Endothelial cell of umbilical vein (primary cell): ENCODE data around the gene TOP2B. TPM values are rescaled to one million over a fixed set of nuclear protein-coding genes. Genes with fewer than 3 reads are reported as not detected.

ENCODE experiments used
- BruUV-seq: library from RNA; stranded (reverse); fragments of 400-500 nt; replicated peaks from 2 replicates; lab custom pipeline; 2021; lab: Mats Ljungman, UMichigan
- CTCF ChIA-PET: fragments of 300-600, 350-600 bp; sonication (Branson Sonifier 250); formaldehyde crosslinking; loops from one replicate; lab custom pipeline; 2021; ENCODE audit warnings: antibody characterized with exemption, inconsistent platforms; lab: Charles Lee
- POLR2A ChIA-PET: fragments of 300-600, 350-600 bp; sonication (Branson Sonifier 250); formaldehyde crosslinking; loops from one replicate; lab custom pipeline; 2021; ENCODE audit warnings: antibody characterized with exemption, inconsistent platforms; lab: Charles Lee
- DNase-seq: peaks from one replicate; pipeline ENCODE4 v3.0.0-alpha.2; 2011; ENCODE audit warnings: low read depth, low spot score
- FAIRE-seq: peaks from 2 replicates; lab custom pipeline; 2011; peaks lifted over from hg19 to GRCh38; lab: Jason Lieb, UNC
- H2AFZ ChIP-seq: 2 replicates; pipeline ENCODE4 v1.6.0; 2012; ENCODE audit warnings: low read depth, low read length, control low read depth, inconsistent platforms
- H3K27ac ChIP-seq: 2 replicates; pipeline ENCODE4 v1.5.1; 2011; ENCODE audit warnings: low read depth, mild to moderate bottlenecking, control low read depth, low read length, moderate library complexity; ENCODE audit not compliant: insufficient read depth
- H3K27me3 ChIP-seq, 2 experiments: 2 replicates each; pipeline versions ENCODE4 v1.6.0 to v1.6.1; 2011; ENCODE audit warnings: low read length in 2 of 2, mixed read lengths in 1 of 2; ENCODE audit not compliant: control insufficient read depth in 2 of 2, insufficient read depth in 2 of 2
- H3K36me3 ChIP-seq, 2 experiments: 2 replicates in 1 of 2; 3 replicates in 1 of 2; pipeline ENCODE4 v1.5.1; 2011; ENCODE audit warnings: low read length in 2 of 2, mild to moderate bottlenecking in 1 of 2, moderate library complexity in 1 of 2; ENCODE audit not compliant: control insufficient read depth in 2 of 2, insufficient read depth in 2 of 2; ENCODE audit errors: extremely low read depth in 1 of 2
- H3K4me1 ChIP-seq: 3 replicates; pipeline ENCODE4 v1.5.1; 2011; ENCODE audit warnings: mild to moderate bottlenecking, low read length; ENCODE audit not compliant: control insufficient read depth, insufficient read depth; ENCODE audit errors: extremely low read depth
- H3K4me2 ChIP-seq: 2 replicates; pipeline ENCODE4 v1.6.1; 2011; ENCODE audit warnings: low read length, control low read depth, mixed read lengths; ENCODE audit not compliant: insufficient read depth
- H3K4me3 ChIP-seq, 3 experiments: fragments of 200-600 bp in 1 of 3; sonication (generic), shearing (Covaris generic) in 1 of 3; replicated peaks in 1 of 3; 2 replicates each; pipeline ENCODE4 v1.5.1; 2011 to 2016; ENCODE audit warnings: control low read depth in 3 of 3, low read length in 3 of 3, mild to moderate bottlenecking in 2 of 3, inconsistent platforms in 1 of 3, low read depth in 1 of 3, moderate library complexity in 1 of 3; ENCODE audit not compliant: insufficient read depth in 1 of 3
- H3K79me2 ChIP-seq: 2 replicates; pipeline ENCODE4 v1.6.0; 2012; ENCODE audit warnings: low read length, inconsistent platforms; ENCODE audit not compliant: control insufficient read depth, insufficient read depth
- H3K9ac ChIP-seq: replicated peaks from 2 replicates; pipeline ENCODE3; 2011; ENCODE audit warnings: low read length, control low read depth; ENCODE audit not compliant: insufficient read depth; ENCODE audit errors: extremely low read depth
- H3K9me1 ChIP-seq: replicated peaks from 3 replicates; pipeline ENCODE4 v1.6.0; 2011; ENCODE audit warnings: mild to moderate bottlenecking, low read length; ENCODE audit not compliant: control insufficient read depth, insufficient read depth; ENCODE audit errors: extremely low read depth
- H3K9me3 ChIP-seq: replicated peaks from 2 replicates; pipeline ENCODE4 v1.5.1; 2012; ENCODE audit warnings: low read length, inconsistent platforms; ENCODE audit not compliant: control insufficient read depth, insufficient read depth
- H4K20me1 ChIP-seq: replicated peaks from 2 replicates; pipeline ENCODE3; 2011; ENCODE audit warnings: mild to moderate bottlenecking, low read length; ENCODE audit not compliant: control insufficient read depth, insufficient read depth; ENCODE audit errors: extremely low read depth
- EZH2 ChIP-seq: IDR thresholded peaks from 2 replicates; pipeline ENCODE4 v1.6.1; 2012; ENCODE audit warnings: borderline replicate concordance, low read depth, mild to moderate bottlenecking, moderate library complexity, low read length, inconsistent platforms; ENCODE audit not compliant: severe bottlenecking
- FOS ChIP-seq: IDR thresholded peaks from 2 replicates; pipeline ENCODE4 v1.6.1; 2011; ENCODE audit warnings: mild to moderate bottlenecking, low read length, moderate library complexity, borderline replicate concordance; ENCODE audit not compliant: insufficient read depth
- GATA2 ChIP-seq: IDR thresholded peaks from 2 replicates; pipeline ENCODE4 v1.7.0; 2011; ENCODE audit warnings: low read depth, mild to moderate bottlenecking, moderate library complexity, mixed read lengths, low read length; ENCODE audit not compliant: insufficient read length, insufficient read depth
- JUN ChIP-seq: IDR thresholded peaks from 2 replicates; pipeline ENCODE4 v1.6.1; 2011; ENCODE audit warnings: borderline replicate concordance, low read depth; ENCODE audit not compliant: insufficient read length, insufficient read depth
- MYC ChIP-seq: IDR thresholded peaks from one replicate; pipeline ENCODE4 v1.6.1; 2011; ENCODE audit warnings: mild to moderate bottlenecking, low read depth, low read length
- POLR2A ChIP-seq: IDR thresholded peaks from 2 replicates; pipeline ENCODE4 v1.6.1; 2012; ENCODE audit warnings: low read depth, mild to moderate bottlenecking, control low read depth, low read length
- POLR2AphosphoS5 ChIP-seq: IDR thresholded peaks from 2 replicates; pipeline ENCODE4 v1.6.1; 2012; ENCODE audit warnings: low read depth, mild to moderate bottlenecking, control low read depth, low read length, moderate library complexity; ENCODE audit not compliant: insufficient read depth
- dilution Hi-C: fragments of 300-500 bp; cut with MboI; formaldehyde crosslinking; loops from one replicate; pipeline ENCODE4 v1.15.0; 2019; ENCODE audit warnings: low sequenced_read_pairs; ENCODE audit not compliant: extremely low pct_ligation_motif_present
- intact Hi-C: fragments of 100-400 bp; cut with micrococcal nuclease; formaldehyde crosslinking; loops from one replicate; pipeline ENCODE4 v1.10.0; 2022
- polyA plus RNA-seq, 4 experiments: library from polyadenylated mRNA; depleted of rRNA in 3 of 4; stranded (reverse) in 3 of 4; unstranded in 1 of 4; fragments of >200 nt; gene quantifications; 2 replicates each; pipeline versions ENCODE4 v1.2.1 to v1.2.3, GENCODE V29; 2011 to 2012; ENCODE audit warnings: missing spikeins in 1 of 4
- total RNA-seq: library from RNA; stranded (reverse); gene quantifications from 2 replicates; pipeline ENCODE4 v1.2.3, GENCODE V29; 2021
- TF ChIP-seq, protein P1 (sequence below): IDR thresholded peaks from 2 replicates; pipeline ENCODE4 v1.6.1; 2011; ENCODE audit not compliant: insufficient read depth, insufficient read length
- TF ChIP-seq, protein P2 (sequence below), 2 donors: IDR thresholded peaks; 1 replicate in 1 of 2; 2 replicates in 1 of 2; pipeline ENCODE4 v1.5.1; 2011; ENCODE audit warnings: low read length in 2 of 2, mild to moderate bottlenecking in 2 of 2, moderate library complexity in 2 of 2, control low read depth in 1 of 2, inconsistent platforms in 1 of 2, low read depth in 1 of 2; ENCODE audit not compliant: insufficient read depth in 1 of 2; ENCODE audit errors: extremely low read depth in 1 of 2

The TOP2B gene
- total and polyA plus RNA-seq, 2 donors (not counting 3 experiments of a cell fraction or from before 2014, with no cell fraction given), result 20.4 to 98.9 TPM

DNA sequence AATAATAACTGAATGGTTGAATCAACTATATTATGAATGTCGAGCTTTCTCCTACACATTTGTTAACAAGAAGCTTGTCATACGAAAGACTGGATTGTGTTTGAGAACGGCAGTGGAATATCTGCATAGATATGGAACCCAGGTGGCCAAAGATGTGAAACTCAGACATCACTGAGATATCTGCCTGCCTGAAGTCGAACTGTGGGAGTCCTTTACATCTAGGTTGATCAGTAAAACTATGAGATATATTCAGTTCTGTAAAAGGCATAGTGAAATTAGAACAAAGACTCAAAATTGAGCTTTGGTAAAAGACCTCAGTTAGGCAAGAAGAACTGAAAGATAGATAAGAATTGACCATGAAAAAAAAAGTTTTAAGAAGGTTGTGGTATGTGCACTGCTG, 41.5 kb upstream of the TOP2B start:
- no peaks in the 10 kb centered on the region for H3K4me1 ChIP-seq
- H4K20me1 ChIP-seq, result no peaks in the 10 kb centered on the region
- BruUV-seq, result no TSS peak
- H3K36me3 ChIP-seq, result no peaks in the 10 kb centered on the region
- intact Hi-C loops (no loop called here), dilution Hi-C loops (no loop called here)
- no peak overlapping the region for H3K27ac ChIP-seq
- H3K79me2 ChIP-seq, result no peaks in the 10 kb centered on the region
- DNase-seq, result no peak
- H3K9me3 ChIP-seq, result no peaks in the 10 kb centered on the region
- no peak for FAIRE-seq
- no peak for TF ChIP-seq POLR2AphosphoS5
- H3K4me2 ChIP-seq, result no peak overlapping the region
- no peak overlapping the region for H2AFZ ChIP-seq
- no peak overlapping the region for H3K9ac ChIP-seq
- H3K27me3 ChIP-seq, result peaks cover 5 to 9% of the 10 kb centered on the region in 2 experiments
- no peak overlapping the region for H3K4me3 ChIP-seq
- ChIA-PET CTCF (interaction anchor here (1.6 kb wide), 1 partner anchor 24 kb away, joined by 5 read pairs; no protein-coding TSS in a partner anchor), POLR2A (no interaction called here)
- no peaks in the 10 kb centered on the region for H3K9me1 ChIP-seq

DNA sequence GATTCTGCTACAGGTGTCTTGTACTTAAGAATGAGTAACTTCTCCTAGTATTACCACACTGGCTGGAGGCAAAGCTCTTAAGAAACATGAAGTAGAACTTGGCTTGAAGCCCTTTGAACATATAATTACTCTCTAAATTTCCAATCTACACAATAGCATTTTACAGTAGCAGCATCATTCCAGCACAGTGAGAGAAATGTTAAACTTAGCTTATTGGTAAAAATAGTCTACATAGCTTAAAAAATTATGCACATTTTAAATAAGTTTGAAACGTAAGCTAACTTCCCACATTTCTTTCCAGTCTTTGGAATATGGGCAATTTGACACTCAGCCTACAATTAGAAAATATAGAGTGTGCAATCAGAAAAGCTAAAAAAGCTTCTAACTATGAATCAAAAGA, 32.8 kb upstream of the TOP2B start:
- DNase-seq (no peak), FAIRE-seq (no peak)
- no peak overlapping the region for H3K4me3 ChIP-seq
- no peaks in the 10 kb centered on the region for H3K36me3 ChIP-seq
- H3K9me1 ChIP-seq, result no peaks in the 10 kb centered on the region
- no peaks in the 10 kb centered on the region for H3K79me2 ChIP-seq
- no peaks in the 10 kb centered on the region for H3K4me1 ChIP-seq
- peaks cover 0 to 4% of the 10 kb centered on the region in 2 experiments for H3K27me3 ChIP-seq
- intact Hi-C loops, result no loop called here
- ChIA-PET CTCF (interaction anchor here (0.9 to 1.3 kb wide), 2 partner anchors 50 to 86 kb away, joined by 3 to 5 read pairs; partner anchors contain the start of gene NGLY1), POLR2A (no interaction called here)
- no peaks in the 10 kb centered on the region for H3K9me3 ChIP-seq
- H3K9ac ChIP-seq, result no peak overlapping the region
- dilution Hi-C loops, result no loop called here
- no peak overlapping the region for H3K4me2 ChIP-seq
- H3K27ac ChIP-seq, result no peak overlapping the region
- no peaks in the 10 kb centered on the region for H4K20me1 ChIP-seq
- no peak overlapping the region for H2AFZ ChIP-seq
- TF ChIP-seq POLR2AphosphoS5 (no peak), EZH2 (no peak), POLR2A (no peak), MYC (no peak), JUN (no peak), GATA2 (no peak), FOS (no peak)
- TF ChIP-seq, protein P1, sequence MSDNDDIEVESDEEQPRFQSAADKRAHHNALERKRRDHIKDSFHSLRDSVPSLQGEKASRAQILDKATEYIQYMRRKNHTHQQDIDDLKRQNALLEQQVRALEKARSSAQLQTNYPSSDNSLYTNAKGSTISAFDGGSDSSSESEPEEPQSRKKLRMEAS, result no peak
- TF ChIP-seq, protein P2, sequence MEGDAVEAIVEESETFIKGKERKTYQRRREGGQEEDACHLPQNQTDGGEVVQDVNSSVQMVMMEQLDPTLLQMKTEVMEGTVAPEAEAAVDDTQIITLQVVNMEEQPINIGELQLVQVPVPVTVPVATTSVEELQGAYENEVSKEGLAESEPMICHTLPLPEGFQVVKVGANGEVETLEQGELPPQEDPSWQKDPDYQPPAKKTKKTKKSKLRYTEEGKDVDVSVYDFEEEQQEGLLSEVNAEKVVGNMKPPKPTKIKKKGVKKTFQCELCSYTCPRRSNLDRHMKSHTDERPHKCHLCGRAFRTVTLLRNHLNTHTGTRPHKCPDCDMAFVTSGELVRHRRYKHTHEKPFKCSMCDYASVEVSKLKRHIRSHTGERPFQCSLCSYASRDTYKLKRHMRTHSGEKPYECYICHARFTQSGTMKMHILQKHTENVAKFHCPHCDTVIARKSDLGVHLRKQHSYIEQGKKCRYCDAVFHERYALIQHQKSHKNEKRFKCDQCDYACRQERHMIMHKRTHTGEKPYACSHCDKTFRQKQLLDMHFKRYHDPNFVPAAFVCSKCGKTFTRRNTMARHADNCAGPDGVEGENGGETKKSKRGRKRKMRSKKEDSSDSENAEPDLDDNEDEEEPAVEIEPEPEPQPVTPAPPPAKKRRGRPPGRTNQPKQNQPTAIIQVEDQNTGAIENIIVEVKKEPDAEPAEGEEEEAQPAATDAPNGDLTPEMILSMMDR (IDR thresholded peaks at IDR 0.05; ENCODE audit: extremely low read depth in 1 of 2, insufficient read depth in 1 of 2, low read depth in 1 of 2, low read length in 2 of 2), result no peak
- BruUV-seq, result no TSS peak
